Panc1 (cell line): ENCODE measurements around the gene LRRC23. TPM values are rescaled to one million over a fixed set of nuclear protein-coding genes. Genes with fewer than 3 reads are reported as not detected.

Source experiments
- ATAC-seq: fragments of 200-7000 bp; cut with Tn5 transposase; 2 replicates; pipeline ENCODE4 v1.9.1; 2020; ENCODE audit warnings: mild to moderate bottlenecking, moderate library complexity
- BruUV-seq: library from RNA; stranded (reverse); fragments of 400-500 nt; replicated peaks from 2 replicates; lab custom pipeline; 2021; lab: Mats Ljungman, UMichigan
- CTCF ChIA-PET: fragments of 300-600 bp; sonication (Branson Sonifier 250); formaldehyde crosslinking; loops from one replicate; lab custom pipeline; 2022; ENCODE audit warnings: antibody characterized with exemption; lab: Charles Lee
- POLR2A ChIA-PET: fragments of 300-600 bp; sonication (Branson Sonifier 250); formaldehyde crosslinking; loops from one replicate; lab custom pipeline; 2022; ENCODE audit warnings: antibody characterized with exemption; lab: Charles Lee
- DNase-seq: peaks from one replicate; pipeline ENCODE4 v3.0.0-alpha.2; 2010; ENCODE audit warnings: low read depth, low spot score
- H3K27ac ChIP-seq: 2 replicates; pipeline ENCODE4 v1.5.1; 2011; ENCODE audit warnings: mild to moderate bottlenecking, low read length, inconsistent platforms
- H3K27me3 ChIP-seq: fragments of 200-500 bp; sonication (Bioruptor generic); 2 replicates; pipeline ENCODE4 v1.6.0; 2014; ENCODE audit warnings: low read length, inconsistent platforms; ENCODE audit not compliant: control insufficient read depth, insufficient read depth
- H3K36me3 ChIP-seq: fragments of 200-500 bp; sonication (Bioruptor generic); 2 replicates; pipeline ENCODE4 v1.5.1; 2014; ENCODE audit warnings: inconsistent platforms, mild to moderate bottlenecking, low read length, moderate library complexity; ENCODE audit not compliant: control insufficient read depth, insufficient read depth
- H3K4me1 ChIP-seq: 2 replicates; pipeline ENCODE4 v1.5.1; 2011; ENCODE audit warnings: inconsistent platforms, mild to moderate bottlenecking, low read length, moderate library complexity; ENCODE audit not compliant: control insufficient read depth, insufficient read depth
- H3K4me3 ChIP-seq, 2 experiments: 2 replicates each; pipeline ENCODE4 v1.5.1; 2011 to 2012; ENCODE audit warnings: low read depth in 2 of 2, low read length in 2 of 2, mild to moderate bottlenecking in 2 of 2, inconsistent platforms in 1 of 2, moderate library complexity in 1 of 2
- H3K9me3 ChIP-seq: fragments of 200-500 bp; sonication (Bioruptor generic); 2 replicates; pipeline ENCODE4 v1.5.1; 2014; ENCODE audit warnings: low read depth, mild to moderate bottlenecking, inconsistent platforms, low read length, moderate library complexity; ENCODE audit not compliant: control insufficient read depth, insufficient read depth
- POLR2AphosphoS5 ChIP-seq: IDR thresholded peaks from 2 replicates; pipeline ENCODE4 v1.6.1; 2012; ENCODE audit warnings: mild to moderate bottlenecking, low read depth, low read length, moderate library complexity
- SIN3A ChIP-seq: IDR thresholded peaks from 2 replicates; pipeline ENCODE4 v1.6.1; 2012; ENCODE audit warnings: low read depth, mild to moderate bottlenecking, low read length, moderate library complexity, borderline replicate concordance; ENCODE audit not compliant: insufficient read depth
- TCF7L2 ChIP-seq: IDR thresholded peaks from 2 replicates; pipeline ENCODE4 v1.6.1; 2011; ENCODE audit warnings: mild to moderate bottlenecking, low read depth, low read length, inconsistent platforms
- in situ Hi-C: cut with HindIII; loops from 2 replicates; pipeline ENCODE4 v1.10.0; 2016; ENCODE audit warnings: low sequenced_read_pairs, low pct_unique_long_range_greater_than_20kb
- intact Hi-C: fragments of 100-400 bp; cut with micrococcal nuclease; formaldehyde crosslinking; loops from one replicate; pipeline ENCODE4 v1.10.0; 2022; ENCODE audit not compliant: unreplicated experiment
- total RNA-seq: library from RNA; stranded (reverse); gene quantifications from one replicate; pipeline ENCODE4 v1.2.1, GENCODE V29; 2021; ENCODE audit not compliant: unreplicated experiment
- TF ChIP-seq, protein P1 (sequence below): fragments of 450-650 bp; IDR thresholded peaks from 2 replicates; pipeline ENCODE4 v1.5.1; 2017; ENCODE audit warnings: mild to moderate bottlenecking
- TF ChIP-seq, protein P2 (sequence below), 2 experiments: IDR thresholded peaks; 2 replicates each; pipeline ENCODE4 v1.6.1; 2011 to 2012; ENCODE audit warnings: low read depth in 2 of 2, control low read depth in 1 of 2, low read length in 1 of 2, mild to moderate bottlenecking in 1 of 2, moderate library complexity in 1 of 2; ENCODE audit not compliant: insufficient read depth in 1 of 2

LRRC23 gene
- total RNA-seq, 1 experiment from 2014 or later = 6.5 TPM

DNA sequence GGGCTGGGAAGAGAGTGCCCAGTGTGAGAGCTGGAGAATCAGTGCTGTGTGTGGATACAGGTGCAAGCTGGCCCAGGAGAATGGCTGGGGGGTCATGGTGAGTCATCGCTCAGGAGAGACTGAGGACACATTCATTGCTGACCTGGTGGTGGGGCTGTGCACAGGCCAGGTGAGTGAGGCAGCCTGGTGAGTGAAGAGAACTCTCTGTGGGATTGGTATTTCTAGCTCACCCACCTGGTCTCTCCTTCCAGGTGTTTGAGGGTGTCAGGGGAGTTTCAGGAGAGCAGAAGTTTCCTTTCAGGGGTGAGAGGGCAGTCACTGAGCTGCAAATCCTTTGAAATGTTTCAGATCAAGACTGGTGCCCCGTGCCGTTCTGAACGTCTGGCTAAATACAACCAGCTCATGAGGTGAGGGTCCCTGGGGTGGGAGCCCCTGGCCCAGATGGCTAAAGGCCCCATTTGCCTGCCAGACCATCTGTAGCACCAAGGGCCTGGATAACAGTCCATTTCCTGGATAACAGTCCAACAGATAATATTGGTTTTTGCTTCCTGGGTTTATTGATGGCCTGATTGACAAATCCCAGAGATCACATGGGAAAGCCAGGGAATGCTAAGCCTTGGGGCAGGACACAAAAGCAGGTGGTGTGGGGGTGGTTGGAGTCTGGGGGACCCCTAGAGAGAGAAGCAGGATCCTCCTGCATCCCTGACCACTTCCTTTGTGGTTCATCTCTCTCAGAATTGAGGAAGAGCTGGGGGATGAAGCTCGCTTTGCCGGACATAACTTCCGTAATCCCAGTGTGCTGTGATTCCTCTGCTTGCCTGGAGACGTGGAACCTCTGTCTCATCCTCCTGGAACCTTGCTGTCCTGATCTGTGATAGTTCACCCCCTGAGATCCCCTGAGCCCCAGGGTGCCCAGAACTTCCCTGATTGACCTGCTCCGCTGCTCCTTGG is 17.6 kb downstream of the LRRC23 start:
- intact Hi-C loops (no loop called here), in situ Hi-C loops (no loop called here)
- H3K4me3 ChIP-seq = no peak overlapping the region
- TF ChIP-seq, protein P1, sequence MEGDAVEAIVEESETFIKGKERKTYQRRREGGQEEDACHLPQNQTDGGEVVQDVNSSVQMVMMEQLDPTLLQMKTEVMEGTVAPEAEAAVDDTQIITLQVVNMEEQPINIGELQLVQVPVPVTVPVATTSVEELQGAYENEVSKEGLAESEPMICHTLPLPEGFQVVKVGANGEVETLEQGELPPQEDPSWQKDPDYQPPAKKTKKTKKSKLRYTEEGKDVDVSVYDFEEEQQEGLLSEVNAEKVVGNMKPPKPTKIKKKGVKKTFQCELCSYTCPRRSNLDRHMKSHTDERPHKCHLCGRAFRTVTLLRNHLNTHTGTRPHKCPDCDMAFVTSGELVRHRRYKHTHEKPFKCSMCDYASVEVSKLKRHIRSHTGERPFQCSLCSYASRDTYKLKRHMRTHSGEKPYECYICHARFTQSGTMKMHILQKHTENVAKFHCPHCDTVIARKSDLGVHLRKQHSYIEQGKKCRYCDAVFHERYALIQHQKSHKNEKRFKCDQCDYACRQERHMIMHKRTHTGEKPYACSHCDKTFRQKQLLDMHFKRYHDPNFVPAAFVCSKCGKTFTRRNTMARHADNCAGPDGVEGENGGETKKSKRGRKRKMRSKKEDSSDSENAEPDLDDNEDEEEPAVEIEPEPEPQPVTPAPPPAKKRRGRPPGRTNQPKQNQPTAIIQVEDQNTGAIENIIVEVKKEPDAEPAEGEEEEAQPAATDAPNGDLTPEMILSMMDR = no peak
- TF ChIP-seq POLR2AphosphoS5 (no peak), SIN3A (no peak), TCF7L2 (no peak)
- TF ChIP-seq, protein P2, sequence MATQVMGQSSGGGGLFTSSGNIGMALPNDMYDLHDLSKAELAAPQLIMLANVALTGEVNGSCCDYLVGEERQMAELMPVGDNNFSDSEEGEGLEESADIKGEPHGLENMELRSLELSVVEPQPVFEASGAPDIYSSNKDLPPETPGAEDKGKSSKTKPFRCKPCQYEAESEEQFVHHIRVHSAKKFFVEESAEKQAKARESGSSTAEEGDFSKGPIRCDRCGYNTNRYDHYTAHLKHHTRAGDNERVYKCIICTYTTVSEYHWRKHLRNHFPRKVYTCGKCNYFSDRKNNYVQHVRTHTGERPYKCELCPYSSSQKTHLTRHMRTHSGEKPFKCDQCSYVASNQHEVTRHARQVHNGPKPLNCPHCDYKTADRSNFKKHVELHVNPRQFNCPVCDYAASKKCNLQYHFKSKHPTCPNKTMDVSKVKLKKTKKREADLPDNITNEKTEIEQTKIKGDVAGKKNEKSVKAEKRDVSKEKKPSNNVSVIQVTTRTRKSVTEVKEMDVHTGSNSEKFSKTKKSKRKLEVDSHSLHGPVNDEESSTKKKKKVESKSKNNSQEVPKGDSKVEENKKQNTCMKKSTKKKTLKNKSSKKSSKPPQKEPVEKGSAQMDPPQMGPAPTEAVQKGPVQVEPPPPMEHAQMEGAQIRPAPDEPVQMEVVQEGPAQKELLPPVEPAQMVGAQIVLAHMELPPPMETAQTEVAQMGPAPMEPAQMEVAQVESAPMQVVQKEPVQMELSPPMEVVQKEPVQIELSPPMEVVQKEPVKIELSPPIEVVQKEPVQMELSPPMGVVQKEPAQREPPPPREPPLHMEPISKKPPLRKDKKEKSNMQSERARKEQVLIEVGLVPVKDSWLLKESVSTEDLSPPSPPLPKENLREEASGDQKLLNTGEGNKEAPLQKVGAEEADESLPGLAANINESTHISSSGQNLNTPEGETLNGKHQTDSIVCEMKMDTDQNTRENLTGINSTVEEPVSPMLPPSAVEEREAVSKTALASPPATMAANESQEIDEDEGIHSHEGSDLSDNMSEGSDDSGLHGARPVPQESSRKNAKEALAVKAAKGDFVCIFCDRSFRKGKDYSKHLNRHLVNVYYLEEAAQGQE (IDR thresholded peaks at IDR 0.05; ENCODE audit: insufficient read depth in 1 of 2, low read depth in 2 of 2, low read length in 1 of 2) = no peak
- H3K27ac ChIP-seq = no peak overlapping the region
- H3K4me1 ChIP-seq = peaks cover 26% of the 10 kb centered on the region
- ATAC-seq (no peak), DNase-seq (no peak)
- POLR2A ChIA-PET = interaction anchor here (0.7 kb wide), 1 partner anchor 10 kb away, joined by 9 read pairs; no protein-coding TSS in a partner anchor
- CTCF ChIA-PET = interaction anchor here (0.6 kb wide), 1 partner anchor 659 kb away, joined by 10 read pairs; no protein-coding TSS in a partner anchor
- no peaks in the 10 kb centered on the region for H3K27me3 ChIP-seq
- H3K9me3 ChIP-seq = no peaks in the 10 kb centered on the region
- H3K36me3 ChIP-seq = no peaks in the 10 kb centered on the region
- no TSS peak for BruUV-seq

DNA sequence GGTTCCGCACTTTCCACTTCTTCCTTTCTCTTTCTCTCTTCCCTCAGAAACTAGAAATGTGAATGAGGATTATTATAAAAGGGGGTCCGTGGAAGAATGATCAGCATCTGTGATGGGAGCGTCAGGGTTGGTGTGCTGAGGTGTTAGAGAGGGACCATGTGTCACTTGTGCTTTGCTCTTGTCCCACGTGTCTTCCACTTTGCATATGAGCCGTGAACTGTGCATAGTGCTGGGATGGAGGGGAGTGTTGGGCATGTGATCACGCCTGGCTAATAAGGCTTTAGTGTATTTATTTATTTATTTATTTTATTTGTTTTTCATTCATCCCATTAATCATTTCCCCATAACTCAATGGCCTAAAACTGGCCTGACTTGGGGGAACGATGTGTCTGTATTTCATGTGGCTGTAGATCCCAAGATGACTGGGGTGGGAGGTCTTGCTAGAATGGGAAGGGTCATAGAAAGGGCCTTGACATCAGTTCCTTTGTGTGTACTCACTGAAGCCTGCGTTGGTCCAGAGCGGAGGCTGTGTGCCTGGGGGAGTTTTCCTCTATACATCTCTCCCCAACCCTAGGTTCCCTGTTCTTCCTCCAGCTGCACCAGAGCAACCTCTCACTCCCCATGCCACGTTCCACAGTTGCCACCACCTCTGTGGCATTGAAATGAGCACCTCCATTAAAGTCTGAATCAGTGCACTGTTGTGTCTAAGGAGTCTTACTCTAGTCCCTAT is 18.5 kb downstream of the LRRC23 start:
- Histone ChIP-seq H3K36me3 (no peaks in the 10 kb centered on the region), H3K27ac (no peak overlapping the region), H3K27me3 (no peaks in the 10 kb centered on the region), H3K4me1 (peaks cover 26% of the 10 kb centered on the region), H3K9me3 (no peaks in the 10 kb centered on the region), H3K4me3 (no peak overlapping the region)
- ATAC-seq (no peak), DNase-seq (no peak)
- in situ Hi-C loops = no loop called here
- ChIA-PET POLR2A (interaction anchor here (0.7 kb wide), 1 partner anchor 9 kb away, joined by 9 read pairs; no protein-coding TSS in a partner anchor), CTCF (no interaction called here)
- TSS peak; percentile 90 for BruUV-seq
- no peak for TF ChIP-seq TCF7L2
- TF ChIP-seq, protein P1 = no peak
- no peak for TF ChIP-seq SIN3A
- TF ChIP-seq, protein P2 (IDR thresholded peaks at IDR 0.05; ENCODE audit: insufficient read depth in 1 of 2, low read depth in 2 of 2, low read length in 1 of 2) = no peak
- no peak for TF ChIP-seq POLR2AphosphoS5
- intact Hi-C loops = no loop called here
